GM13977 (cell line): Measurements from ENCODE around the gene DGKI.

Source experiments
- DNase-seq: peaks from one replicate; pipeline ENCODE4 v3.0.0; 2012; ENCODE audit warnings: low spot score
- CTCF ChIP-seq: IDR thresholded peaks from 2 replicates; pipeline ENCODE4 v1.5.1; 2012; ENCODE audit warnings: mild to moderate bottlenecking, control low read depth; ENCODE audit not compliant: insufficient read depth; ENCODE audit errors: extremely low read depth, missing control alignments
- in situ Hi-C: fragments of 300-500 bp; cut with MboI; formaldehyde crosslinking; loops from one replicate; pipeline ENCODE4 v1.12.0; 2022; ENCODE audit warnings: low sequenced_read_pairs, low pct_unique_long_range_greater_than_20kb, mixed read lengths, inconsistent platforms; ENCODE audit not compliant: unreplicated experiment

Gene DGKI

GRCh38 chr7:137771273-137771672 is 75.5 kb downstream of the DGKI start:
- no peak for TF ChIP-seq CTCF
- no peak for DNase-seq
- in situ Hi-C loops: no loop called here

- no peak for TF ChIP-seq CTCF
- in situ Hi-C loops: no loop called here
- DNase-seq: no peak
Measured at GRCh38 chr7:137768366-137768765, 78.4 kb downstream of the DGKI start.

GRCh38 chr7:137762334-137762733 is 84.4 kb downstream of the DGKI start:
- in situ Hi-C loops: no loop called here
- TF ChIP-seq CTCF: no peak

GRCh38 chr7:137760111-137760510 is 86.7 kb downstream of the DGKI start:
- in situ Hi-C loops: no loop called here
- no peak for DNase-seq
- TF ChIP-seq CTCF: no peak

More at GRCh38 chr7:137762334-137762733, 84.4 kb downstream of the DGKI start:
- DNase-seq: no peak

- TF ChIP-seq CTCF: no peak
- DNase-seq: no peak
- in situ Hi-C loops: no loop called here
Measured at GRCh38 chr7:137757146-137757925, 89.4 kb downstream of the DGKI start.

GRCh38 chr7:137755846-137756651 is 90.7 kb downstream of the DGKI start:
- no peak for TF ChIP-seq CTCF
- DNase-seq: no peak
- in situ Hi-C loops: no loop called here
